Stimulated activated CD4-positive, alpha-beta T cell treated with anti-CD3 and anti-CD28 coated beads, Interleukin-4, amount 100 ng/mL, for 4 hours (primary cell): Measurements from ENCODE around the gene PRELID2.

Experiments
- DNase-seq, 2 experiments: peaks; one replicate each; pipeline ENCODE4 v3.0.0-alpha.2; 2020

Gene PRELID2

GRCh38 chr5:145793574-145793973 lies 41.6 kb downstream of the PRELID2 start:
- no peak for DNase-seq

GRCh38 chr5:145792840-145793239 lies 42.3 kb downstream of the PRELID2 start:
- DNase-seq: no peak

GRCh38 chr5:145791866-145792265 lies 43.3 kb downstream of the PRELID2 start:
- no peak for DNase-seq

- no peak for DNase-seq
Observed at GRCh38 chr5:145787996-145788395, 47.1 kb downstream of the PRELID2 start.

- no peak for DNase-seq
Observed at GRCh38 chr5:145787507-145787906, 47.6 kb downstream of the PRELID2 start.

- DNase-seq: no peak
Observed at GRCh38 chr5:145787001-145787400, 48.1 kb downstream of the PRELID2 start.

- DNase-seq: no peak
Observed at GRCh38 chr5:145780982-145781381, 54.2 kb downstream of the PRELID2 start.

- DNase-seq: no peak
Observed at GRCh38 chr5:145778144-145778900, 56.8 kb downstream of the PRELID2 start.

GRCh38 chr5:145777445-145778063 lies 57.6 kb downstream of the PRELID2 start:
- DNase-seq: no peak

GRCh38 chr5:145776886-145777285 lies 58.3 kb downstream of the PRELID2 start:
- no peak for DNase-seq

GRCh38 chr5:145775893-145776444 lies 59.2 kb downstream of the PRELID2 start:
- DNase-seq: no peak

GRCh38 chr5:145775411-145775810 lies 59.7 kb downstream of the PRELID2 start:
- no peak for DNase-seq

- no peak for DNase-seq
Observed at GRCh38 chr5:145774442-145774841, 60.7 kb downstream of the PRELID2 start.

- no peak for DNase-seq
Observed at GRCh38 chr5:145772466-145772865, 62.7 kb downstream of the PRELID2 start.

GRCh38 chr5:145768863-145769262 lies 66.3 kb downstream of the PRELID2 start:
- DNase-seq: no peak

- no peak for DNase-seq
Observed at GRCh38 chr5:145764325-145764724, 70.8 kb downstream of the PRELID2 start.

- DNase-seq: no peak
Observed at GRCh38 chr5:145762833-145763232, 72.3 kb downstream of the PRELID2 start.

GRCh38 chr5:145761254-145761653 lies 73.9 kb downstream of the PRELID2 start:
- DNase-seq: no peak

- no peak for DNase-seq
Observed at GRCh38 chr5:145760660-145761059, 74.5 kb downstream of the PRELID2 start.

GRCh38 chr5:145752947-145753346 lies 82.2 kb downstream of the PRELID2 start:
- DNase-seq: no peak

- DNase-seq: no peak
Observed at GRCh38 chr5:145752534-145752933, 82.6 kb downstream of the PRELID2 start.

- DNase-seq: no peak
Observed at GRCh38 chr5:145750199-145750598, 84.9 kb downstream of the PRELID2 start.

GRCh38 chr5:145743396-145744061 lies 91.6 kb downstream of the PRELID2 start:
- DNase-seq: no peak

GRCh38 chr5:145739843-145740242 lies 95.3 kb downstream of the PRELID2 start:
- no peak for DNase-seq
